EH (cell line): ENCODE measurements around the gene COL28A1.
"Not testable (repeated sequence)": the region's sequence is repeated elsewhere in the genome, so short reads cannot be mapped to it uniquely, and the experiment has no call there.

Source experiments
- DNase-seq: peaks from one replicate; pipeline ENCODE4 v3.0.0-alpha.2; 2015; ENCODE audit warnings: low read depth

The COL28A1 gene

DNA sequence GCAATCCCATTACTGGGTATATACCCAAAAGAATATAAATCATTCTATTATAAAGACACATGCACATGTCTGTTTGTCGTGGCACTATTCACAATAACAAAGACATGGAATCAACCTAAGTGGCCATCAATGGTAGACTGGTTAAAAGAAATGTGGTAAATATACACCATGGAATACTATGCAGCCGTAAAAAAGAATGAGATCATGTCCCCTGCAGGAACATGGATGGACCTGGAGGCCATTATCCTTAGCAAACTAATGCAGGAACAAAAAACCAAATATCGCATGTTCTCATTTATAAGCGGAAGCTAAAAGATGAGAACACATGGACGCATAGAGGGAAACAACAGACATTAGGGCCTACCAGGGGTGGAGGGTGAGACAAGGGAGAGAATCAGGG is 25.9 kb upstream of the COL28A1 start:
- not testable (repeated sequence) for DNase-seq

GRCh38 chr7:7557252-7557651 is 21.6 kb upstream of the COL28A1 start:
- DNase-seq = no peak

- DNase-seq = no peak
These were observed 21.2 kb upstream of the COL28A1 start for GRCh38 chr7:7556852-7557251.

DNA sequence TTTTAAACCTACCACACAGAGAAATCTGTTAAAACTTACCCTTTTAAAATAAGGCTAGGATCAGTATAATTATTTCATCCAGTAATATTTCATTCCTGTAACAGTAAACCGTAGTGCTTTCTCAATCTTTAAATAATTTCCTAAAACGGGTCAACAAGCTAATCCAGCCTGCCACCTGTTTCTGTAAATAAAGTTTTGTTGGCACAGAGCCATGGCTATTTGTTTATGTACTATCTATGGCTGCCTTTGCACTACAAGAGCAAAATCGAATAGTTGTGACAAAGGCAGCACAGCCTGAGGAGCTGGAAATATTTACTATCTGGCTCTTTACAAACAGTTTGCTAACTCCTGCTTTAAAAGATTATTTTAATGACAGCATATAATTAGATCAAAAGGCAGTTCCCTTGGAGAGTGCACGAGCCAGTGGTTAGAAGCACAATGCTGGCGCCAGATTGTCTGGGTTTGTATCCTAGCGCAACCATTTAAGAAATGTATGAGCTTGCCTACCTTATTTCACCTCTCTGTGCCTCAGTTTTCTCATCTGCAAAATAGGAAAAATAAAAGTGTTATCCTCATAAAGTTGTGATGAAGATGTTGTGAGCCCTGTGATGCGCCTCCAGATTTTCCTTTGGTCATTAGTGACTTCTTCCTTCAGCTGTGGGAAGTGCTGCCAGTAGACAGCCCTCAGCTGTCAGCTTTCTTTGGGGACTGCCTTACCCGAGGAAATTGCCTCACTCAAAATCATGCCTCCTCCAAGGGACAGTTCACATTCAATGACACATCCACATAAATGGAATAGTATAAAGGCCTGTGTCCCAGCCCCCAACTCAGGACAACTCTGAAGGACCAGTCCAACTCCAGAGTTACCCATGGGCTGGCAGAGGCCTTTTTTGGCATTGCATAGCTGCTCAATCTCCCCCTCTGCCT is 19.2 kb upstream of the COL28A1 start:
- peak; percentile 38 for DNase-seq

- peak; percentile 96 for DNase-seq
These were observed 18.4 kb upstream of the COL28A1 start for GRCh38 chr7:7554021-7554432.

DNA sequence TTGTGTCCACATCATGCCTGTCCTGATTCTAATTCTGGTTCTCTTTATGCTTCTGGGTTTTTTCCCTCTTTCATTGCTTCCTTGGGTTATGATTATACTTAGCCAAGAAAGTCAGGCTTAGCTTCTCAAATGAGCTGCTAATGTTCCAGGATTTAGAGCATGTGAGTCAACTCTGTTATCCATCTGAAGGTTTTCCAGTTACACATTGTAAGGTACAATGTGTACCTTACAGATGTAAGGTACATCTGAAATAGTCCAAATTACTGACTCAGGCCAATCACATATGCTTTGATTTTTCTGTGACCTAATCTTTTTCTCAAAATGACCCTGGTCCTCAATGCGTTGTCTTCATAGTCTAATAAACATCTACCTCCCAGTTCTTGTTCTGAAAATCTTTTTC is 17.7 kb upstream of the COL28A1 start:
- DNase-seq = peak; percentile 22

DNA sequence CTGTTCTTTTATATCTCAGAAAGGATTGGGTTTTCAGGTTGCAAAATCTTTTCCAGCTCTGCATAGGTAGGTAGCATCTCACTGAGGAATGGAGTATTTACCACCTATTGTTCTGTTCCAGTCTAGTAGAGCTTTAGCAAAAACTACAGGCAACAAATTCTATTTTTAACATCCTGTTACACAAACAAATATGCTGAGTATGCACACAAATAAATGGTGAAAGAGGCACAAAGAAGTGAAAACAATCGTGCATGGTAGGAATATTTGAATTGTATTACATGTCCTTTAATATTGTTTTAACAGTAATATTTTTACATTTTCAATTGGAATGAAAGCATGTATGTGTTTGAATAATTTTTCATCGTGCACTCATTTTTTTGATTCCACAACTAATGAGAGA is 16.5 kb upstream of the COL28A1 start:
- no peak for DNase-seq

DNA sequence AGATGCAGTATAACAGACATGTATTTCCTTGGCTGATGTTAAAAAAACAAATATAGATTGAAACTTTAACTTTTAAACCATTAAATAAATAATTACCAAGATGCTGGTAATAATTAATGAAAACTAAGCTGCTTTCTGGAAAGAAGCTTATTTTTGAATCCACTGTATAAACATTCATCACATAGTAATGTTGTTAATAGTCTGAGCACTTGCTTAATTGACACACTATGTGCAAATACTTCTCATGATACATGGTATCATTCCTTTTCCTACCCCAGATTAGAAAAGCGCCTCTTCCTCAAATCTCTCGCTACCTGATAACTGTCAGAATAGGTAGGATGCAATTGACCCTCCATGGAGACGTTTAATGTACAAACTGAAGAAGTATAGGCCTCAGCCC is 15.0 kb upstream of the COL28A1 start:
- no peak for DNase-seq

DNA sequence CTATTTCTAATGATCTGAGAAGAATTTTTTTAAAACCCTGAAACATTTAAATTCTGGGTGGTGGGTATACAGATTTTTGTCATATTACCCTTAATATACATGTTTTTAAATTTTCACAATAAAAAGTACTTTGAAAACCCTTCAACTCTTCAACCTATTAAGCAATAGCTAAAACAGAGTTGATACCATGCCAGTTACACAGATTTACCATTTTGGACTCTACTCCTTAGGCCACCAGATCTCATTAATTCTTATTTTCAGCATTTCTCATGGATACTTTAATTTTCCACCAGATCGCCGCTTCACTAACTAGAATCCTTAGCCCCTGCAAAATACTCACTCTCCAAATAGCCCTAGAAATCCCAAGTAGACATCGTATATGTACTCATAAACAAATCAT is 12.7 kb upstream of the COL28A1 start:
- no peak for DNase-seq

DNA sequence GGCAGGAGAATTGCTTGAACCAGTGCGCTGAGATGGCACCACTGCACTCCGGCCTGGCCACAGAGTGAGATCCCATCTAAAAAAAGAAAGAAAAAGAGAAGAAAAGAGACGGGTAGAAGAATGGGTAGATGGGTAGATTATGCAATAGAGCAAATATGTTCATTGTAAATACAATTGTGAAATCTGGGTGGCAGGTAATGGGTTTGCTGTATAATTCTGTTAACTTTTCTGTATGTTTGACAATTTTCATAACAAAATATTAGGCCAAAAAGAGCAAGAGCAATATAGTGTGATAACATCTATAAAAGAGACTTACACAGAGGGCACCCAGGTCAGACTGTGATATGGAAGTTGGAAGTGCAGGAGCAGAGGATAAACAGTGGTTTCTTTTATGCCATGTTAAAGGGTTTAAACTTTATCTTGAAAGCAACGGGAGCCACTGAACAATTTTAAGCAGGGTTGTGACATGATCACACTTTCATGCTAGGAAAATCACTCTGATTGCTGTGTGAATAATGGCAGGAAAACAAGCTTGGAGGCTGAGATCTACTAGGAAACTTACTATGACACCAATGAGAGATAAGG is 6.7 kb upstream of the COL28A1 start:
- no peak for DNase-seq

- no peak for DNase-seq
These were observed 4.0 kb upstream of the COL28A1 start for GRCh38 chr7:7539711-7540110.

GRCh38 chr7:7539152-7539551 is 3.5 kb upstream of the COL28A1 start:
- DNase-seq = no peak

DNA sequence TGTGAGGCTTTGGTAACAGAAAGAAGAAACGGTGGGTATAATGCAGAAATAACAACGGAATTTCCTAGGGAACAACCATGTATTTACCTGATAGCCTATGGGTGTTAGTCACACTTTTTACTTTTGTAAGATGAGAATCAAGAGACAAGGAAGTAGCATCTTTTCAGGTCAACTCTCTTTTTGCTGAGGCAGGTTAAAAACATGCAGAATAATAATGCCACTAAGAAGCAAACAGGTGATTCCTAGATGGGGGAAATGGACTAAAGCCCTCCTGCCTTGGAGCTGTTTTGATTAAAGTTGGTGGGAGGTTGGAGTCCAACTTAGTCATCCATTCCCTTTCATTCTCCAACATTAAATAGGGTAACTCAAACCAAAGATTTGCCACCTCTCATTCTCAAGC is 2.0 kb upstream of the COL28A1 start:
- DNase-seq = no peak

- DNase-seq = no peak
These were observed 835 bp upstream of the COL28A1 start for GRCh38 chr7:7536396-7537019.

DNA sequence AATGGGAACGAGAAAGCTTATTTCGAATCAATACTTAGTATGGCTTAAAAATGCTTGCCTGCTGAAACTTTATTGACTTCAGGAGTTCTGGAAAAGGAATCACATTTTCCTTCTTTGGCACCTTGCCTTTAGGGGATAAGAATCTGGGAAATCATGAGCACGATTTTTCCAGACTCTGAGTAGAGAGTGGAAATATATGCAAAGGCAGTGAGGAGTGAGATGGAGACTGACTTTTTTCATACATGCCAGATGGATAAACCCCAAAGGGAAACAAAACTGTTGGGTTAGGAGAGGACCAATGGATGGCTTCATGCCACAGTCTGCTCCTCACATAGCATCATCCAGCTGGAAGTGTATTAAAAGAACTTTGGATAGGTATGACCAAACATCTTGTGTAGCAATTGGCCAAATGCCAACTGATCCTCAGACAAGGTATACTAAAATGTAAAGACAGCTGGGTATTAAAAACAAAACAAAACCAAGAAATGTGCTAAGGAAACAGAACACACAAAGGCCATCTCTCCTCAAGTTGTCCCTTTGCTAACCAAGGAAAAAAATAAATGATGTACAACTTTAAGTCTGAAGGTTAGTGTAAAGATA is 1.7 kb downstream of the COL28A1 start:
- no peak for DNase-seq

DNA sequence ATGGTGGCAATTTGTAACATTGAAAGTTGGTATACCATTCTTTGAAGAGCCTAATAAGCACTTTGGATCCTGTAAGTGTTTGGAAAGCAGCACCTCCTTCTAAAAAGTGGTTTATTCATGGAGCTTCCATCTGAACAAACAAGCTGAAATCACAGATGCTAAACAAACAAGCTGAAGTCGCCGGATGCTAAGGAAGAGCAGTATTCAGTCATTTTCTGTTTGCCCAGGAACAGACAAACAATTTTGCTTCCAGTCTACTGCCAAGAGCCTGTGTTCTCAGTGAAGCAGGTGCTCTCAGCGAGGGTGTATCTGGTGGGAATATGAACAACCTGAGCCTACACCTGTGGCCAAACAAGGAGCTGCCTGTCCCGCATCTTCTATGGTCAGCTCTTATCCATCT is 6.3 kb downstream of the COL28A1 start:
- DNase-seq = no peak

DNA sequence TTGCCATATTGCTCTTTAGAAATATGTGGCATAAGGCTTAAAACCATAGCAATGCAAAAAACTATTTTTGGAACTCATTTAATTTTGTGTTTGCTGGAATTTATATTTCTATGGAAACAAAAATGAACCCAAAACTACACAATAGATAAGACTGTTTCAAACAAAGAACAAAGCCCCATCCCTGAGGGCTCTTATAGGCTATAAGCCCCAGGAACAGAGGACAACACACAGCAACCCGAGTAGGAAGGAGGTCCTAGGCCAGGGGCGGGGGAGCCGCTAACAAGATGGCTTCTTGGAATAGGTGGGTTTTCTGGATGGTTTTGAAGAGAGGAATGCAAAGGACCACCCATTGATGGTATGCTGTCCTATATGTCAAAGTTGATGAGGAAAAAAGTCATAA is 8.6 kb downstream of the COL28A1 start:
- DNase-seq = no peak

- no peak for DNase-seq
These were observed 9.7 kb downstream of the COL28A1 start for GRCh38 chr7:7526006-7526405.

- DNase-seq = no peak
These were observed 11.6 kb downstream of the COL28A1 start for GRCh38 chr7:7524121-7524520.

GRCh38 chr7:7522421-7522820 is 13.3 kb downstream of the COL28A1 start:
- peak; percentile 15 for DNase-seq

DNA sequence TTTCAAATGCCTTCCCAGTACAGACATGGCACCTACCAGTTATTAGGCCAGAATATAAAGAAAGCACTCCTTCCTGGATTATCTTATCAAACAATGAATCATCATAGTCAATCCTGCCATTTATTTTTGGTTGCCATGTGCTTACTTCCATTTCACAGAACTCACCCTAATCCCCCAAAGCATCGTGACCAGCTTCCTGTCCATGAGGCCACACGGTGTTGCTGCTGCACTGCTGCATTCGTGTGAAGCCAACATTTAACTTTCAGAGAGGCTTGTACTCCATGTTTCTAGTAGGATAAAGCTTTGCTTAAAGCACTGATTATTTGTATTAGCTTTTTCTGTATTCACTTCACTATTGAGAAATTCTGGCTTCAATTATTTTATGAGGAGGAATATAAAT is 14.4 kb downstream of the COL28A1 start:
- no peak for DNase-seq

DNA sequence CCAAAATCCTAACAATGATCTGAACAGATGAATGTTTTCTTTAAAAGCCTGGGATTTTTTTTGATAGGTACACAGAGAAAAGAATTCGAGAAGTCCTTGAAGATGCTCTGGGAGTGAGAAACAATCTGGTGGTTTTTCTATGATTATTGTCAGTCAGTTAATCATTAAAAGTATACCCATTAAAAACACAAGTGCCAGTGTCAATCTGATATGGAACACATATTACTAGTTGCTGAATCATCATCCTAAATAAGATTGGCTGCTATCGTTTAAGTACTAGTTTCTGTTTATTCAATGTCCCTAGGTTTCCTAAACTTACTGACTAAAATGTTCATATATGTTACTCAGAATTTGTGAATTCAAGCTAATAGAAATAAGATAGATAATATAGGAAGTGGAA is 16.1 kb downstream of the COL28A1 start:
- DNase-seq = no peak

GRCh38 chr7:7519056-7519455 is 16.6 kb downstream of the COL28A1 start:
- no peak for DNase-seq
